DOHH2 (cell line): ENCODE results near the gene HSPA1L.

ENCODE experiments used
- EZH2phosphoT487 ChIP-seq: fragments of 200-600 bp; sonication (generic); IDR thresholded peaks from 2 replicates; pipeline ENCODE4 v1.6.1; 2017; ENCODE audit warnings: borderline replicate concordance, mild to moderate bottlenecking, antibody characterized with exemption, low read length, moderate library complexity, mixed read lengths
- TF ChIP-seq, protein P1 (sequence below): fragments of 200-600 bp; sonication (generic); IDR thresholded peaks from one replicate; pipeline ENCODE4 v1.5.1; 2014; ENCODE audit warnings: antibody characterized with exemption, mild to moderate bottlenecking, low read depth, low read length; ENCODE audit not compliant: poor library complexity, severe bottlenecking

DNA sequence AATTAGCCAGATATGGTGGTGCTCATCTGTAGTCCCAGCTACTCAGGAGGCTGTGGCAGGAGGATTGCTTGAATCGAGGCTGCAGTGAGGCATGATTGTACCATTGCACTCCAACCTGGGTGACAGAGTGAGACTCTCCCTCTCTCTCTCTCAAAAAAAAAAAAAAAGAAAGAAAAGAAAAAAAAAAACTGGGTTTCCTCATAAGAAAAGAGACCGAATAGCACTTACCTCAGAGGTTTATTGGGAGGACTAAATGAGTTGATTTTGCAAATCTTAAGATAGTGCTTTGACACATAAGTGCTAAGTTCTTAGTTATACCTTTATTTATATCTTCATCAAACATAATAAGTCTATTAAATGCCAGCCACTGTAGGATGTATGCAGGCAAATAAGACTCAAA lies 44.2 kb downstream of the HSPA1L start:
- TF ChIP-seq, protein P1, sequence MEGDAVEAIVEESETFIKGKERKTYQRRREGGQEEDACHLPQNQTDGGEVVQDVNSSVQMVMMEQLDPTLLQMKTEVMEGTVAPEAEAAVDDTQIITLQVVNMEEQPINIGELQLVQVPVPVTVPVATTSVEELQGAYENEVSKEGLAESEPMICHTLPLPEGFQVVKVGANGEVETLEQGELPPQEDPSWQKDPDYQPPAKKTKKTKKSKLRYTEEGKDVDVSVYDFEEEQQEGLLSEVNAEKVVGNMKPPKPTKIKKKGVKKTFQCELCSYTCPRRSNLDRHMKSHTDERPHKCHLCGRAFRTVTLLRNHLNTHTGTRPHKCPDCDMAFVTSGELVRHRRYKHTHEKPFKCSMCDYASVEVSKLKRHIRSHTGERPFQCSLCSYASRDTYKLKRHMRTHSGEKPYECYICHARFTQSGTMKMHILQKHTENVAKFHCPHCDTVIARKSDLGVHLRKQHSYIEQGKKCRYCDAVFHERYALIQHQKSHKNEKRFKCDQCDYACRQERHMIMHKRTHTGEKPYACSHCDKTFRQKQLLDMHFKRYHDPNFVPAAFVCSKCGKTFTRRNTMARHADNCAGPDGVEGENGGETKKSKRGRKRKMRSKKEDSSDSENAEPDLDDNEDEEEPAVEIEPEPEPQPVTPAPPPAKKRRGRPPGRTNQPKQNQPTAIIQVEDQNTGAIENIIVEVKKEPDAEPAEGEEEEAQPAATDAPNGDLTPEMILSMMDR = no peak
- TF ChIP-seq EZH2phosphoT487 = no peak
